Lower lobe of right lung (tissue), 2 donors: Measurements from ENCODE around the gene ETS1. TPM values are rescaled to one million over a fixed set of nuclear protein-coding genes. Genes with fewer than 3 reads are reported as not detected.

ENCODE experiments used
- ATAC-seq, 2 donors: fragments of 200-7000 bp; cut with Tn5 transposase; one replicate each; pipeline ENCODE4 v1.9.1; 2020 to 2022; ENCODE audit warnings: mild to moderate bottlenecking in 2 of 2, moderate library complexity in 2 of 2
- DNase-seq: peaks from one replicate; pipeline ENCODE4 v3.0.0-alpha.2; 2020
- H3K27ac ChIP-seq: fragments of 200-600 bp; one replicate; pipeline ENCODE4 v1.8.0; 2022
- H3K27me3 ChIP-seq: fragments of 200-600 bp; one replicate; pipeline ENCODE4 v1.8.0; 2022; ENCODE audit warnings: low read depth
- H3K36me3 ChIP-seq: fragments of 200-600 bp; one replicate; pipeline ENCODE4 v1.8.0; 2022; ENCODE audit warnings: mild to moderate bottlenecking
- H3K4me1 ChIP-seq: fragments of 200-600 bp; one replicate; pipeline ENCODE4 v1.8.0; 2022
- H3K4me3 ChIP-seq: fragments of 200-600 bp; one replicate; pipeline ENCODE4 v1.8.0; 2022; ENCODE audit warnings: mild to moderate bottlenecking
- H3K9me3 ChIP-seq: fragments of 200-600 bp; one replicate; pipeline ENCODE4 v1.8.0; 2022
- intact Hi-C: fragments of 100-400 bp; cut with DNase I; formaldehyde crosslinking; loops from one replicate; pipeline ENCODE4 v1.11.0; 2022
- total RNA-seq: library from RNA; stranded (reverse); fragmentation: NEBNext Ultra II Directional; extraction: Animal tissue kit (Norgen Biotek cat#: 25700); gene quantifications from one replicate; pipeline ENCODE4 v1.2.1, GENCODE V29; 2021
- TF ChIP-seq, protein P1 (sequence below): fragments of 200-600 bp; IDR thresholded peaks from one replicate; pipeline ENCODE4 v1.8.0; 2022; ENCODE audit warnings: antibody characterized with exemption, mild to moderate bottlenecking
- donor health status: DM: no; HTN: yes; CAD: no; lungs with severe emphysema.

Gene ETS1
- total RNA-seq, 1 donor from 2014 or later = 123 TPM

DNA sequence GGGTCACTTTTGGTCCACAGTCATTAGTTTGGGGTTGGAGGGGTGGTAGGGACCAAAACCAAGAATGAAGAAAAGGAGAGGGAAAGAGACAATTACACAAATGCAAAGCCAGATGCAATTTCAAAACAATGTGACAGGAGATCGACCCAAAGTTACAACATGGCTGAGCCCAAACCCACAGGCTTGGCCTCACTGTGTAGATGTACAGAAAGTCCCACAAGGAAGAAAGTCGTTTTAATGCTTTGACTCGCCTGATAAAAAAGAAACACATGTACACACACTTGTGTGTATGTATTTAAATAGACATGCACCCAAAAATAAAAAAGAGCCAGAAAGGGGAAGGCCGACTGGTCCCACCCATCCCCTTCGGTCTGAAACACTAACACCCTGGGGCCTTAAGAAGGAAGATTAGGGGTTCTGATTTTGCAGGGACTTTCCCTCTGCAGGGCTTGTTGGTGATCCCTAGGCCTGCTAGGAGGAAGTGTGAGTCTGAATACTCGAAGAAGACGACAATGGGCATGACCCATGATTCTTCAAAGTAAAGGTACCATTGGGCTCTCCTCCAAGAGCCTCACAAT is 104.1 kb downstream of the ETS1 start:
- Histone ChIP-seq H3K27ac (peak overlapping the region; percentile 58), H3K36me3 (peaks cover 80% of the 10 kb centered on the region), H3K9me3 (no peaks in the 10 kb centered on the region), H3K4me1 (peaks cover 69% of the 10 kb centered on the region), H3K27me3 (no peaks in the 10 kb centered on the region), H3K4me3 (no peak overlapping the region)
- ATAC-seq = peak in 1 of 2 donors; percentile 29
- no peak for DNase-seq
- intact Hi-C loops = no loop called here
- TF ChIP-seq, protein P1, sequence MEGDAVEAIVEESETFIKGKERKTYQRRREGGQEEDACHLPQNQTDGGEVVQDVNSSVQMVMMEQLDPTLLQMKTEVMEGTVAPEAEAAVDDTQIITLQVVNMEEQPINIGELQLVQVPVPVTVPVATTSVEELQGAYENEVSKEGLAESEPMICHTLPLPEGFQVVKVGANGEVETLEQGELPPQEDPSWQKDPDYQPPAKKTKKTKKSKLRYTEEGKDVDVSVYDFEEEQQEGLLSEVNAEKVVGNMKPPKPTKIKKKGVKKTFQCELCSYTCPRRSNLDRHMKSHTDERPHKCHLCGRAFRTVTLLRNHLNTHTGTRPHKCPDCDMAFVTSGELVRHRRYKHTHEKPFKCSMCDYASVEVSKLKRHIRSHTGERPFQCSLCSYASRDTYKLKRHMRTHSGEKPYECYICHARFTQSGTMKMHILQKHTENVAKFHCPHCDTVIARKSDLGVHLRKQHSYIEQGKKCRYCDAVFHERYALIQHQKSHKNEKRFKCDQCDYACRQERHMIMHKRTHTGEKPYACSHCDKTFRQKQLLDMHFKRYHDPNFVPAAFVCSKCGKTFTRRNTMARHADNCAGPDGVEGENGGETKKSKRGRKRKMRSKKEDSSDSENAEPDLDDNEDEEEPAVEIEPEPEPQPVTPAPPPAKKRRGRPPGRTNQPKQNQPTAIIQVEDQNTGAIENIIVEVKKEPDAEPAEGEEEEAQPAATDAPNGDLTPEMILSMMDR = no peak

DNA sequence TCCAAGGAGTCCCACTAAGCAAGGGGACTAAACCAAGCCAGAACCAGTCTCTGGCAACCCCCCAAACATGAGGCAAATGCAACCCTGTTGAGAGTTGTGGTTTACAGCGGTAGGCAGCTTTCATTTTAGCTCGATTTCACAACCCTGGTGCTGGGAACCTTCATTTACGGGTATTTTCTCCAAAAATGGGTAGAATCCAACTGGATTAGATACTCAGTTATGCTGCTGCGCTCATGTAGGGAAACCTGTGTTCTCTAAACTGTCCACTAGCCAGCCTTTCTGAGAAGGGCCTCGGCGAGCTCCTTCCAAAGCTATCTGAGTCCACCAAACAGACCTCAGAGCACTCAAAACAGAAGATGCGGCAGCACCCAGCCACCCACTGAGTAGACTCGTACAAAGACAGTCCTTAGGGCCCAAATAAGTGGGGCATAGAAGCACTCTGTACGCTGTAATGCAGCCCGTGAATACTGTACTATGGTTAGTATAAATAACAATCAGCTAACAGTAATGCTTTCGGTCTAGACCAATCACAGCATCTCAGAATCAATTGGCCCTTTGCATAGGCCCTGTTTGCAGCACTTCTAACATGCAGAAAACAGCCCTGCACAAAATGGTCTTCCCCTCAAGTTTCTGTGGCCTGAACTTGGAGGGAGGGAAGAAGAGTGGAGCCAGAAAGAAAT is 104.7 kb downstream of the ETS1 start:
- Histone ChIP-seq H3K27me3 (no peaks in the 10 kb centered on the region), H3K27ac (peak overlapping the region; percentile 78), H3K4me1 (peaks cover 63% of the 10 kb centered on the region), H3K36me3 (peaks cover 77% of the 10 kb centered on the region), H3K4me3 (no peak overlapping the region), H3K9me3 (no peaks in the 10 kb centered on the region)
- intact Hi-C loops = no loop called here
- TF ChIP-seq, protein P1 = no peak
- no peak for DNase-seq
- ATAC-seq = peak; percentile 30 to 56

DNA sequence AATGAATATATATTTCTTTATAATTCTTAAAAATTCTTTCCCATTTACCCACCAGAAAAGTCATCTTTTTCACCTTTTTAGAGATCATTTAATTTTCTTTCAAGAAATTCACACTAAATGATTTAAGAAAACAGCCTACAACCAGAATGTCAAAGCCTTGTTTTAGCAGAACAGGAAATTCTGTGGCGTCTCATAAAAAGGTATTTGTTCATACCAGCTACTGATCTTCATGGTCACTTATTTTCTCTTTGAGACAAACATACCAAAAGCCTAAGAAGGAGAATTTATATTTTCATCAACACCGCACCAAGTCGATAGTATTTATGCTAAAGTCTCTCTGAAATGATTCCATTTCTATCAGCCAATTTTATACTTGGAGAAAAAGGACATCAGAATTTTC is 105.3 kb downstream of the ETS1 start:
- peaks cover 78% of the 10 kb centered on the region for H3K36me3 ChIP-seq
- peaks cover 62% of the 10 kb centered on the region for H3K4me1 ChIP-seq
- no peaks in the 10 kb centered on the region for H3K27me3 ChIP-seq
- H3K4me3 ChIP-seq = no peak overlapping the region
- ATAC-seq (no peak), DNase-seq (no peak)
- TF ChIP-seq, protein P1 = no peak
- H3K27ac ChIP-seq = peak overlapping the region; percentile 78
- intact Hi-C loops = no loop called here
- H3K9me3 ChIP-seq = no peaks in the 10 kb centered on the region

DNA sequence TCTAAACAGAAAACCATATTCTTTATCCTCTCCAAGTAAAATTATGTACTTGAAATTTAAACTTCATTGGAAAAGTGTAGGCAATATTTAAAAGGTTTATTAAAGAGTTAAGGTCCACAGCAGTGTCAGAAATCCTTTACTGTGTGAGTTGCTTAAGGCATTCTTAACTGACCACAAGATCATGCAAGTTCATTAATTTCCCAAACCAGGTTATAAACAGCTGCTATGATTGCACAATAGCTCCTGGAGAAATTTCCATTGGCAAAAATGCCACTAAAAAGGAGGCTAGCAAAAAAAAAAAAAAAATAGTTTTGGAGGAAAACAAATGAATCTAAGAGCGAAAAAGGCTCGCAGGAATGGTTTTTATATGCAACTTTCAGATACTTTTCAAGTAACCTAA is 106.2 kb downstream of the ETS1 start:
- peak in 1 of 2 donors; percentile 52 for ATAC-seq
- Histone ChIP-seq H3K27ac (peak overlapping the region; percentile 78), H3K27me3 (no peaks in the 10 kb centered on the region), H3K4me3 (no peak overlapping the region), H3K36me3 (peaks cover 78% of the 10 kb centered on the region), H3K9me3 (no peaks in the 10 kb centered on the region), H3K4me1 (peaks cover 72% of the 10 kb centered on the region)
- DNase-seq = no peak
- TF ChIP-seq, protein P1 = no peak
- intact Hi-C loops = no loop called here

DNA sequence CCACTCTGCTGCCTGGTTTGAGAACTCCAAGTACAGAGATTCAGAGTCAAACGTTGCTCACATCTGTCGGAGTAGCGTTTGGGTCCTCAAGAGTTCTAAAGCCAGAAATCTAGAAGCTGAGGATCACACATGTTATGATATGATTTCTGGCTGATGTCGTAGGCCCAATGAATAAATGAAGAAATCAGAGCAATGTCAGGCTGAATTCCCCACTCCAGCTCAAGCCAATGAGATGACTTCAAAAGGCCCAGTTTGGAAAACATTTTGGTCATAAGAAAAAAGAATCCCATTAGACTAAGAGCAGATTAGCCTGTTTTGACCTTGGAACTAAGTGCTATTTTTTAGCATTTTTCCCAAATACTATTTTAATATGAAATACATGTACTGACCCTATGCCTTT is 106.7 kb downstream of the ETS1 start:
- TF ChIP-seq, protein P1 = no peak
- Histone ChIP-seq H3K4me1 (peaks cover 77% of the 10 kb centered on the region), H3K27me3 (no peaks in the 10 kb centered on the region), H3K36me3 (peaks cover 77% of the 10 kb centered on the region), H3K27ac (peak overlapping the region; percentile 78), H3K4me3 (no peak overlapping the region), H3K9me3 (no peaks in the 10 kb centered on the region)
- DNase-seq (no peak), ATAC-seq (no peak)
- intact Hi-C loops = no loop called here
